Activated T-cell treated with anti-CD3 and anti-CD28 coated beads, Interleukin-2, amount 50 U/mL, for 72 hours (primary cell): ENCODE data around the gene ZNF611. TPM values are rescaled to one million over a fixed set of nuclear protein-coding genes. Genes with fewer than 3 reads are reported as not detected.
"Not testable (repeated sequence)": the region's sequence is repeated elsewhere in the genome, so short reads cannot be mapped to it uniquely, and the experiment has no call there.

Experiments
- ATAC-seq, 2 donors: fragments of 150-1000 bp; cut with Tn5 transposase; replicated peaks in 1 of 2; 2 replicates each; pipeline ENCODE4 v1.10.0; 2021; ENCODE audit warnings: moderate library complexity in 2 of 2, mild to moderate bottlenecking in 1 of 2
- DNase-seq, 2 donors: peaks; one replicate each; pipeline ENCODE4 v3.0.0; 2021 to 2022; ENCODE audit warnings: mixed read lengths in 1 of 2
- H3K27ac Mint-ChIP-seq: one replicate; pipeline ENCODE4 v1.8.0; 2022; ENCODE audit warnings: mild to moderate bottlenecking, moderate library complexity, mixed read lengths
- H3K27me3 Mint-ChIP-seq: one replicate; pipeline ENCODE4 v1.8.0; 2022; ENCODE audit warnings: low read depth, mixed read lengths
- H3K36me3 Mint-ChIP-seq, 2 donors: one replicate each; pipeline ENCODE4 v1.8.0; 2022; ENCODE audit warnings: mixed read lengths in 2 of 2, mild to moderate bottlenecking in 1 of 2; ENCODE audit not compliant: insufficient read depth in 2 of 2
- H3K4me1 Mint-ChIP-seq: one replicate; pipeline ENCODE4 v1.8.0; 2022; ENCODE audit warnings: low read depth, mixed read lengths
- H3K4me3 Mint-ChIP-seq, 2 donors: one replicate each; pipeline ENCODE4 v1.8.0; 2022; ENCODE audit warnings: mild to moderate bottlenecking in 2 of 2, mixed read lengths in 2 of 2, moderate library complexity in 2 of 2
- H3K9me3 Mint-ChIP-seq, 2 donors: one replicate each; pipeline ENCODE4 v1.8.0; 2022; ENCODE audit warnings: mixed read lengths in 2 of 2
- total RNA-seq, 2 donors: library from RNA; stranded (reverse); gene quantifications; one replicate each; pipeline ENCODE4 v1.2.3, GENCODE V29; 2022

Gene ZNF611
- total RNA-seq, 2 donors from 2014 or later: 21.3 to 24.7 TPM

- H3K4me1 Mint-ChIP-seq: peaks cover 3% of the 10 kb centered on the region
- H3K36me3 Mint-ChIP-seq: peaks cover 46 to 80% of the 10 kb centered on the region in 2 donors
- peaks cover 13 to 14% of the 10 kb centered on the region in 2 donors for H3K9me3 Mint-ChIP-seq
- no peaks in the 10 kb centered on the region for H3K27me3 Mint-ChIP-seq
- no peak for DNase-seq
- no peak for ATAC-seq
- H3K27ac Mint-ChIP-seq: no peak overlapping the region
- H3K4me3 Mint-ChIP-seq: no peak overlapping the region
Observed at GRCh38 chr19:52710538-52710937, 24.3 kb downstream of the ZNF611 start.

DNA sequence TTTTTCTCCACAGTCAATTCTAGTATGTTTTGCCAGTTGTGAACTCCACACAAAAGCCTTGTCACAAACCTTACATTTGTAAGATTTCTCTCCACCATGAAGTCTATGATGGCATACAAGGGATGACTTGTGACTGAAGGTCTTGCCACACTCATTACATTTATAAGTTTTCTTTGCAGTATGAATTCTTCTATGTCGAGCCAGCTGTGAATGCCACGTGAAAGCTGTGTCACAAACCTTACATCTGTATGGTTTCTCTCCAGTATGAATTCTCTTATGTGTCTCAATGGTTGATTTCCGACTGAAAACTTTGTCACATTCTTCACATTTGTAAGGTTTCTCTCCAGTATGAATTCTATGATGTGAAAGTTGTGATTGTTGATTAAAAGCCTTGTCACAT is 29.2 kb downstream of the ZNF611 start:
- not testable (repeated sequence) for H3K27me3 Mint-ChIP-seq, H3K27ac Mint-ChIP-seq, H3K4me1 Mint-ChIP-seq, H3K4me3 Mint-ChIP-seq, ATAC-seq, DNase-seq
- H3K9me3 Mint-ChIP-seq: peaks cover 14 to 30% of the 10 kb centered on the region in 2 donors
- peaks cover 46 to 74% of the 10 kb centered on the region in 2 donors for H3K36me3 Mint-ChIP-seq

DNA sequence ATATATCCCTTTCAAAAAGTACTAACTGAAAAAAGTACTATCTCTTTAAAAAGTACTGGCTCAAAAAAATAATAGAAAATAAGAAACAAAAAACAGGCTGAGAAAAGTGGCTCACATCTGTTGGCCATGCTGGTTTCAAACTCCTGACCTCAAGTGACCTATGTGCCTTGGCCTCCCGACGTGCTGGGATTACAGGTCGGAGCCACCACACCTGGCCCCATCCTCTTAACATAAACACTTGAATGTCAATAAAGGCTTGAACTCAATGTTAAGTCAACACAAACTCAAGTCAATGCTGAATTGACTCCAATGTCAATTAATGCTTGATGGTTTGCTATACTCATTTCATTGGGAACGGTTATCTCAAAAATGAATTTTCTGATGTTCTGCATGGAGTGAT is 30.9 kb downstream of the ZNF611 start:
- Mint-ChIP-seq H3K27ac (no peak overlapping the region), H3K9me3 (peaks cover 20 to 37% of the 10 kb centered on the region in 2 donors), H3K36me3 (peaks cover 47 to 72% of the 10 kb centered on the region in 2 donors), H3K4me1 (no peaks in the 10 kb centered on the region), H3K27me3 (no peaks in the 10 kb centered on the region), H3K4me3 (no peak overlapping the region)
- DNase-seq (no peak), ATAC-seq (no peak)

DNA sequence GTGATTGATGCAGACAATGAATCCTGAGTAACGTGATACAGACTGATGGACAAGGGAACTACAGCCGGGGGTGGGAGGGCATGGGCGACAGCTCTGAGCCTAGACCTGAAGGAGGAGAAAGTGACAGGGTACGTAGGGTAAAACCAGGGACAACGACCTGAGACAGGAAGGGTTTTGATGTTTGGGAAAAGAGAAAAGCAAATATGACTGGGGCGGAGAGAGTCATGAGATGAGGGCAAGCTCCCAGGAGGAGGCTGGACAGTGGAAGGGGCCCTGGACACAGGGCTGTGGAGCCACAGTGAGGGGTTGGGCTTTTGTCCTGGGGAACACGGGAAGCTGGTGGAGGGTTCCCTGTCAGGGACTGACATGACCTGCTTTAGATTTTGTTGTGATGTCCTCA is 34.2 kb downstream of the ZNF611 start:
- peaks cover 32 to 49% of the 10 kb centered on the region in 2 donors for H3K36me3 Mint-ChIP-seq
- H3K27ac Mint-ChIP-seq: no peak overlapping the region

DNA sequence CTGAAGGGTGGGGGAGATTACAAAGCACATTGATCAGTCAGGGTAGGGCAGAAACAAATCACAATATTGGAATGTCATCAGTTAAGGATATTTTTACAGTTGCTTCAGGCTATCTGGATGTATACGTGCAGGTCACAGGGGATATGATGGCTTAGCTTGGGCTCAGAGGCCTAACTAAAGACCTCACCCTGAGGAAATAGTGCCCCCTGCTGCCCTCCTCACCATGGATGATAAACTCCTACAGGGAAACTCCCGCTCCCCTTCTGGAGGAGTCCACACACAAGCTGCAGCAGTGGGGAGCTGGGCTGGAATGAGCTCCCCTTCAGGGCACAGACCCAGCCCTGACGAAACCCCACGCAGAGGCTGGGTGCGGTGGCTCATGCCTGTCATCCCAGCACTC is 35.3 kb downstream of the ZNF611 start:
- not testable (repeated sequence) for H3K27me3 Mint-ChIP-seq, H3K4me1 Mint-ChIP-seq, ATAC-seq, H3K27ac Mint-ChIP-seq, H3K4me3 Mint-ChIP-seq
- DNase-seq: peak in 1 of 2 donors; percentile 15
- peaks cover 15 to 19% of the 10 kb centered on the region in 2 donors for H3K9me3 Mint-ChIP-seq
- H3K36me3 Mint-ChIP-seq: peaks cover 21 to 41% of the 10 kb centered on the region in 2 donors

More for the DNA sequence above, 34.2 kb downstream of the ZNF611 start:
- Mint-ChIP-seq H3K27me3 (no peaks in the 10 kb centered on the region), H3K9me3 (peaks cover 18 to 30% of the 10 kb centered on the region in 2 donors), H3K4me3 (no peak overlapping the region), H3K4me1 (no peaks in the 10 kb centered on the region)
- ATAC-seq (no peak), DNase-seq (no peak)

GRCh38 chr19:52695996-52696395 is 38.8 kb downstream of the ZNF611 start:
- no peak overlapping the region for H3K4me3 Mint-ChIP-seq
- DNase-seq (no peak), ATAC-seq (no peak)
- no peak overlapping the region for H3K27ac Mint-ChIP-seq
- H3K36me3 Mint-ChIP-seq: peaks cover 12 to 23% of the 10 kb centered on the region in 2 donors
- peaks cover 8% of the 10 kb centered on the region for H3K4me1 Mint-ChIP-seq
- no peaks in the 10 kb centered on the region for H3K27me3 Mint-ChIP-seq
- H3K9me3 Mint-ChIP-seq: peaks cover 12% of the 10 kb centered on the region in 2 donors

DNA sequence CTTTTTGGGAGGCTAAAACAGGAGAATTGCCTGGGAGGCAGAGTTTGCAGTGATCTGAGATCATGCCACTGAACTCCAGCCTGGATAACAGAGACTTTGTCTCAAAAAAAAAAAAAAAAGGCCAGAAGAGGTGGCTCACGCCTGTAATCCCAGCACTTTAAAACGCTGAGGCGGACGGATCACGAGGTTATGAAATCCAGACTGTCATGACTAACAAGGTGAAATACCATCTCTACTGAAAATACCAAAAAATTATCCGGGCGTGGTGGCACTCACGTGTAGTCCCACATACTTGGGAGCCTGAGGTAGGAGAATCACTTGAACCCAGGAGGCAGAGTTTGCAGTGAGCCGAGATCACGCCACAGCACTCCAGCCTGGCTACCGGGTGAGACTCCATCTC is 39.9 kb downstream of the ZNF611 start:
- DNase-seq (no peak), ATAC-seq (no peak)
- peaks cover 19% of the 10 kb centered on the region for H3K4me1 Mint-ChIP-seq
- no peak overlapping the region for H3K27ac Mint-ChIP-seq
- H3K36me3 Mint-ChIP-seq: peaks cover 12 to 16% of the 10 kb centered on the region in 2 donors
- no peak overlapping the region for H3K4me3 Mint-ChIP-seq
- peaks cover 8% of the 10 kb centered on the region in 2 donors for H3K9me3 Mint-ChIP-seq
- H3K27me3 Mint-ChIP-seq: no peaks in the 10 kb centered on the region

DNA sequence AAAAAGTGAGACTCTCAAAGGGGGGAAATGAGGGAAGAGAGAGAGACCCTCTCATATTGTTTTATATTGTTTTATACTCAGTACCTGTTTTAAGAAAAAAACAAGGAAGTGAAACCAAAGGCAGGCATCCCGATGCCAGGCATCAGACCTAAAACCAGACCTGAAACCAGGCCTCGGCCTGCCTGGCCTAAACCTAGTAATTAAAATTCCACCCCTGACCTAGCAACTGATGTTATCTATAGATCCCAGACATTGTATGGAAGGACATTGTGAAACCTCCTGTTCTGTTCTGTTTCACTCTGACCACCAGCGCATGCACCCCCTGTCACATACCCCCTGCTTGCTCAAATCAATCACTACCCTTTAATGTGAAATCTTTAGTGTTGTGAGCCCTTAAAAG is 40.6 kb downstream of the ZNF611 start:
- H3K9me3 Mint-ChIP-seq, ATAC-seq, H3K4me3 Mint-ChIP-seq, DNase-seq, H3K27me3 Mint-ChIP-seq, H3K27ac Mint-ChIP-seq: not testable (repeated sequence)
- Mint-ChIP-seq H3K36me3 (peaks cover 13 to 15% of the 10 kb centered on the region in 2 donors), H3K4me1 (peaks cover 25% of the 10 kb centered on the region)

- Mint-ChIP-seq H3K4me1 (peaks cover 38% of the 10 kb centered on the region), H3K27me3 (no peaks in the 10 kb centered on the region), H3K27ac (peak overlapping the region; percentile 44), H3K4me3 (peak overlapping the region in 1 of 2 donors; percentile 25), H3K36me3 (peaks cover 10 to 14% of the 10 kb centered on the region in 2 donors), H3K9me3 (peaks cover 1 to 2% of the 10 kb centered on the region in 2 donors)
- ATAC-seq: no peak
- DNase-seq: no peak
Observed at GRCh38 chr19:52692431-52693008, 42.3 kb downstream of the ZNF611 start.

- DNase-seq (no peak), ATAC-seq (no peak)
- Mint-ChIP-seq H3K27ac (no peak overlapping the region), H3K36me3 (peaks cover 10 to 14% of the 10 kb centered on the region in 2 donors), H3K27me3 (no peaks in the 10 kb centered on the region), H3K4me3 (peak overlapping the region; percentile 97 to 99), H3K9me3 (peaks cover 0 to 2% of the 10 kb centered on the region in 2 donors), H3K4me1 (peaks cover 38% of the 10 kb centered on the region)
Observed at GRCh38 chr19:52691737-52692136, 43.1 kb downstream of the ZNF611 start.

GRCh38 chr19:52691215-52691610 is 43.6 kb downstream of the ZNF611 start:
- Mint-ChIP-seq H3K9me3 (peaks cover 0 to 2% of the 10 kb centered on the region in 2 donors), H3K27ac (peak overlapping the region; percentile 87), H3K27me3 (no peaks in the 10 kb centered on the region), H3K4me1 (peaks cover 38% of the 10 kb centered on the region), H3K36me3 (peaks cover 10 to 14% of the 10 kb centered on the region in 2 donors), H3K4me3 (peak overlapping the region; percentile 97 to 99)
- ATAC-seq (no peak), DNase-seq (no peak)

DNA sequence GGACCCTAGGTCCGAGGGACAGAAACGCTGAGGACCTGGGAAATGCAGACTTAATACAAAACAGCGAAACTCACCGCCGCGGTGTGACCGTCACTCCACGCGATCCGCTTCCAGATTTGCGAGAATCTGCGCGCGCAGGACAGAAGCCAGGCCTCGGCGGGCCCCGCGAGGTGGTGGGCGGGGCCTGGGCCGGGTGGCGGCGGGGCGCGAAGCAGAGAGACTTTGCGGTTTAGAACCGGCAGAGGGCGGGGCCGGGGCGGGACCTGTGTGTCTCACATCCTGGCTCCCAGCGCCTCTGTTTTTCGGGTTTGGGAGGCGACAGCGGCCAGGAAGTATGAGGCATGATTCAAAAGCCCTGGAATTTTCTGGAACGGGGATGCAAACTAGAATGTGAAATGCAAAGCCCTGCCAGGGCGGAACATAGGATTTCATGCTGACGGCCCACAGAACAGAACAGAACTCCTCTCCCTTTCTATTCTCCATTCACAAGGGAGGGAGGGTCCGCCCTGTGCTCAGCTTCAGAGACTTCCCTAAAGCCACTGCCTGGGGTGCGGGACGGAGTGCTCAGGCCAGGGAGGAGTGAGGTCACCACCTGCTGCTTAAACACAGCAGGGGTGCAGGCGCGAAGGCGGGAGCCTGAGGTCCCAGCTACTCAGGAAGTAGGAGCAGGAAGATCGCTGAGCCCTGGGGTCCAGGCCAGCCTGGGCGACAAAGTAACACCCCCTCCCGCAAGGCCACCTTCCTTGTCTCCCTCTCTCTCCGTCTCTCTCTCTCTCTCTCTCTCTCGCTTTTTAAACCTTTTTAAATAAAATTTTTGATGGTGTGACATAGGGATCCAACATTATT is 44.3 kb downstream of the ZNF611 start:
- Mint-ChIP-seq H3K9me3 (peaks cover 0 to 2% of the 10 kb centered on the region in 2 donors), H3K36me3 (peaks cover 8 to 14% of the 10 kb centered on the region in 2 donors), H3K4me3 (peak overlapping the region; percentile 97 to 99), H3K4me1 (peaks cover 38% of the 10 kb centered on the region), H3K27ac (peak overlapping the region; percentile 96), H3K27me3 (no peaks in the 10 kb centered on the region)
- peak; percentile 97 for ATAC-seq
- peak; percentile 93 to 94 for DNase-seq

DNA sequence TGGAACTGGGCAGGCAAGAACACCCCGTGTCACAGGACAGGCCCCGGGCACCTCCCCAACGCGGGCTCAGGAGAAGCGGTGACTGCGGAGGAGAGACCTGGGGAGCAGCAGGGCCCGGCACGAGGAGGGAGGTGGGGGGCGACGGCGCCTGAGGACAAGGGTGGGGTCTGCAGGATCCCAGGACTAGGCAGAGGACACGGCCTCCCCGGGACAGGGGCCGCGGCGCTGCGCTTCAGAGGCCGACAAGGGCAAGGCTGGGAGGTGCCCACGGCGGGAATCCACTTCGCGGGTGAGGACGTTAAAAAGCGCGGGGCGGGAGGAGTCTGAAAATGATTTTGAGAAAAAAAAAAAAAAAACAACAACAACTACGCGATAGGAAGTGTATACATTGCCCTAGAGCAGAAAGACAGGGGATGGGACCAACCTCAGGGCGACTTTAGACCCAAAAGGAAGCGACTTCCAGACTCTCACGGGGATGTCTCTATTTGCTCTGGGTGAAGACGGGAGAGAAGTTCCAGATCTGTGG is 44.9 kb downstream of the ZNF611 start:
- Mint-ChIP-seq H3K27ac (peak overlapping the region; percentile 96), H3K4me3 (peak overlapping the region; percentile 97 to 99), H3K36me3 (peaks cover 8 to 15% of the 10 kb centered on the region in 2 donors), H3K27me3 (no peaks in the 10 kb centered on the region), H3K9me3 (peaks cover 0 to 2% of the 10 kb centered on the region in 2 donors), H3K4me1 (peaks cover 42% of the 10 kb centered on the region)
- DNase-seq (peak; percentile 36 to 38), ATAC-seq (peak; percentile 55 to 62)
